ENCODE measurements around the gene UGT1A7. TPM values are rescaled to one million over a fixed set of nuclear protein-coding genes. Genes with fewer than 3 reads are reported as not detected.
"Not testable (repeated sequence)": the region's sequence is repeated elsewhere in the genome, so short reads cannot be mapped to it uniquely, and the experiment has no call there.

UGT1A7 gene
- total RNA-seq = not detected

DNA sequence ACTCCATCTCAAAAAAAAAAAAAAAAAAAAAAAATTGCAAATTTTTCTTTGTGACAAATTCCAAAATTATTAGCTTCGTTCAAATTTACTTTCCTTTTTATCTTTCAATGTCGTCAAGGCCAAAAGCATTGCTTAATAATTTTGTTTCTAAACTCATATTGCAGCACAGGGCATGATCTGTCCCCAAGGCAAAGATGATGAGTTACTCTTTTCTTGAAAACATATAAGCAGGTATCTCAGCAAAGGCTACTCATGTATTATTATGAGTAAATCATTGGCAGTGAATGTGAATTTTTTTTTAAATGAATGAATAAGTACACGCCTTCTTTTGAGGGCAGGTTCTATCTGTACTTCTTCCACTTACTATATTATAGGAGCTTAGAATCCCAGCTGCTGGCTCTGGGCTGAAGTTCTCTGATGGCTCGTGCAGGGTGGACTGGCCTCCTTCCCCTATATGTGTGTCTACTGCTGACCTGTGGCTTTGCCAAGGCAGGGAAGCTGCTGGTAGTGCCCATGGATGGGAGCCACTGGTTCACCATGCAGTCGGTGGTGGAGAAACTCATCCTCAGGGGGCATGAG lies at the start of gene UGT1A7:
TSS of gene UGT1A7 (plus strand) at position 381 of the 579 bp plus-strand sequence. CDS start at position 418, 37 bp downstream.
- H3K36me3 Mint-ChIP-seq (ENCODE audit: low read depth) = no peaks in the 10 kb centered on the region
- peaks cover 28% of the 10 kb centered on the region for H3K27me3 Mint-ChIP-seq
- H3K4me1 Mint-ChIP-seq = no peaks in the 10 kb centered on the region
- no peak within 1 kb of the TSS for H3K27ac Mint-ChIP-seq
- DNase-seq = no peak
- CTCF ChIA-PET = no interaction called here
- POLR2A ChIA-PET = no interaction called here
- H3K4me3 Mint-ChIP-seq = no peak within 1 kb of the TSS
- no peaks in the 10 kb centered on the region for H3K9me3 Mint-ChIP-seq

DNA sequence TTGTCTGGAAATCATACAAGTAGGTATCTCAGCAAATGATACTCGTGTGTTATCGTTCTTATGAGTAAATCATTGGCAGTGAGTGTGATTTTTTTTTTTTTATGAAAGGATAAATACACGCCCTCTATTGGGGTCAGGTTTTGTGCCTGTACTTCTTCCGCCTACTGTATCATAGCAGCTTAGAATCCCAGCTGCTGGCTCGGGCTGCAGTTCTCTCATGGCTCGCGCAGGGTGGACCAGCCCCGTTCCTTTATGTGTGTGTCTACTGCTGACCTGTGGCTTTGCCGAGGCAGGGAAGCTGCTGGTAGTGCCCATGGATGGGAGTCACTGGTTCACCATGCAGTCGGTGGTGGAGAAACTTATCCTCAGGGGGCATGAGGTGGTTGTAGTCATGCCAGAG lies 45.4 kb upstream of the UGT1A7 start, which contains the start of gene UGT1A10:
TSS of gene UGT1A10 (plus strand) at position 143 of the 400 bp plus-strand sequence. CDS start at position 218, 75 bp downstream.
- CTCF ChIA-PET; POLR2A ChIA-PET; H3K4me3 Mint-ChIP-seq; H3K9me3 Mint-ChIP-seq; H3K4me1 Mint-ChIP-seq; H3K36me3 Mint-ChIP-seq (ENCODE audit: low read depth); DNase-seq; H3K27ac Mint-ChIP-seq: not testable (repeated sequence)
- H3K27me3 Mint-ChIP-seq = peaks cover 27% of the 10 kb centered on the region

- no peak for DNase-seq
- no peaks in the 10 kb centered on the region for H3K4me1 Mint-ChIP-seq
- CTCF ChIA-PET = no interaction called here
- no peak overlapping the region for H3K27ac Mint-ChIP-seq
- H3K9me3 Mint-ChIP-seq = no peaks in the 10 kb centered on the region
- POLR2A ChIA-PET = no interaction called here
- H3K36me3 Mint-ChIP-seq (ENCODE audit: low read depth) = no peaks in the 10 kb centered on the region
- H3K27me3 Mint-ChIP-seq = peaks cover 7% of the 10 kb centered on the region
- no peak overlapping the region for H3K4me3 Mint-ChIP-seq
These were observed 42.9 kb upstream of the UGT1A7 start for GRCh38 chr2:233638836-233639235.

DNA sequence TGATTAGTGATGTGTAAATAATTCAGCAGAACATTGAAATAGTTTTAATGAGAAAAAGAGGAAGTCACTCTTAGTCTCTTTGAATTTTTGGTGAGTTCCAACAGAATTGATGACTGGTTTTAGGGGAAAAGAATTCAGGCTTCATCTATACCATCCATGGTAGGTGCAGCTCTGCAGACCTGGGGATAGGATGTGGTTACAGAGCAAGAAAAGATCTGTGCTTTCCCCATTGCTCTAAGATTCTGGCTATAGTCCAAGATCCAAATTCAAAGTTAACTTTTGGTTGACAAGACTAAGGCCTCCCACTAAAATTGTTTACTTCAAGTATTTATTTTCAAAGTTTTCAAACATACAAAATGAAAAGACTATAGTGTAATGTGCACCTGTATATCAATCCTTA lies 41.8 kb upstream of the UGT1A7 start:
- Mint-ChIP-seq H3K9me3 (peaks cover 4% of the 10 kb centered on the region), H3K4me3 (no peak overlapping the region), H3K36me3 (ENCODE audit: low read depth) (no peaks in the 10 kb centered on the region), H3K27ac (no peak overlapping the region), H3K4me1 (no peaks in the 10 kb centered on the region), H3K27me3 (peaks cover 4% of the 10 kb centered on the region)
- POLR2A ChIA-PET = no interaction called here
- CTCF ChIA-PET = no interaction called here
- DNase-seq = no peak

GRCh38 chr2:233643128-233643527 lies 38.6 kb upstream of the UGT1A7 start:
- peaks cover 19% of the 10 kb centered on the region for H3K9me3 Mint-ChIP-seq
- no peaks in the 10 kb centered on the region for H3K4me1 Mint-ChIP-seq
- POLR2A ChIA-PET = no interaction called here
- DNase-seq = no peak
- H3K4me3 Mint-ChIP-seq = no peak overlapping the region
- CTCF ChIA-PET = no interaction called here
- H3K27ac Mint-ChIP-seq = no peak overlapping the region
- H3K36me3 Mint-ChIP-seq (ENCODE audit: low read depth) = no peaks in the 10 kb centered on the region
- peaks cover 2% of the 10 kb centered on the region for H3K27me3 Mint-ChIP-seq

DNA sequence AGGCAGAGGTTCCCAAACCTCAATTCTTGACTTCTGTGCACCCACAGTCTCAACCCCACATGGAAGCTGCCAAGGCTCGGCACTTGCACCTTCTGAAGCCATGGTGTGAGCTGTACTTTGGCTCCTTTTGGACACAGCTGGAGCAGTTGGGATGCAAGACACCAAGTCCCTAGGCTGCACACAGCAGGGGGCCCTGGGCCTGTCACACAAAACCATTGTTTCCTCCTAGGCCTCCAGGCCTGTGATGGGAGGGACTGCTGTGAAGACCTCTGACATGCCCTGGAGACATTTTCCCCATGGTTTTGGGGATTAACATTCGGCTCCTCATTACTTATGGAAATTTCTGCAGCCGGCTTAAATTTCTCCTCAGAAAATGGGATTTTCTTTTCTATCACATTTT lies 35.7 kb upstream of the UGT1A7 start:
- CTCF ChIA-PET; DNase-seq; H3K27me3 Mint-ChIP-seq; POLR2A ChIA-PET; H3K4me3 Mint-ChIP-seq; H3K27ac Mint-ChIP-seq; H3K4me1 Mint-ChIP-seq; H3K36me3 Mint-ChIP-seq (ENCODE audit: low read depth): not testable (repeated sequence)
- H3K9me3 Mint-ChIP-seq = peaks cover 19% of the 10 kb centered on the region

- Mint-ChIP-seq H3K4me1 (no peaks in the 10 kb centered on the region), H3K27ac (no peak overlapping the region), H3K27me3 (peaks cover 11% of the 10 kb centered on the region), H3K4me3 (no peak overlapping the region), H3K36me3 (ENCODE audit: low read depth) (no peaks in the 10 kb centered on the region), H3K9me3 (peaks cover 7% of the 10 kb centered on the region)
- ChIA-PET POLR2A (no interaction called here), CTCF (no interaction called here)
- DNase-seq = no peak
These were observed 30.7 kb upstream of the UGT1A7 start for GRCh38 chr2:233650981-233651380.

DNA sequence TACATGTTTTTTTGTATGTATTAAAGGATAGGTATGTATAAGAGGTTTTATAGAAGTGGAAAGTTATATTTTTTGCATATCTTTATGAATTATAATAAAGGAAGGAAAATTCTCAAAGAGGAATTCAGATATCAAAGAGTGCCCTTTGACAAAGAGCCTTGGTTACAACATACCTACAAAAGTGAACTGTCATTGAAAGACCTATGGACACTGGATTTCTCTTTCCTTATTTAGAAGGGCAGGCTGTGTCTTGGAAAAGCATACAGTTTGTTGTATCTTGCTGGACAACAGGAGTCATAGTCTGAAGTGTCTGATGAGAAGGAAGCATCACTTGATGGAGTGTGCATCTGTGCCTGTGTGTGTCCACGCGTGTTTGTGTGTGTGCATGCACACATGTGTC lies 30.3 kb upstream of the UGT1A7 start:
- POLR2A ChIA-PET = no interaction called here
- DNase-seq = no peak
- H3K4me1 Mint-ChIP-seq = no peaks in the 10 kb centered on the region
- H3K9me3 Mint-ChIP-seq = peaks cover 4% of the 10 kb centered on the region
- no peak overlapping the region for H3K4me3 Mint-ChIP-seq
- no peaks in the 10 kb centered on the region for H3K36me3 Mint-ChIP-seq (ENCODE audit: low read depth)
- H3K27ac Mint-ChIP-seq = no peak overlapping the region
- CTCF ChIA-PET = no interaction called here
- H3K27me3 Mint-ChIP-seq = peaks cover 11% of the 10 kb centered on the region

DNA sequence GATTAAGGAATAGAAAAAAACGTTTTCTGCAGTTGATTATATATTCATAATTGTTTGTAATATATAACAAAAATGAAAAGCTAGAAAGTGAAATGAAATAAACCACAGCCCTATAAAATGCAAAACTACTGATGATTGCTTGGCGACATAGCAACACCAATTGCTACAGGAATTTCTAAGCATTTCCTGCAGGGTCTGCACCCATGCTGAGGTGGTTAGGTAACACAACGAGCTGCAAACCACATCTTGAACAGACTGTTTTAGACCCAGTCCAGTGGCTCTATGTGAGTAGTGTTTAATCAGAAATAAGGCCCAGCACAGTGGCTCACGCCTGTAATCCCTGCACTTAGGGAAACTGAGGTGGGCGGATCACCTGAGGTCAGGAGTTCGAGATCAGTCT lies 27.2 kb upstream of the UGT1A7 start:
- ChIA-PET CTCF (no interaction called here), POLR2A (no interaction called here)
- Mint-ChIP-seq H3K36me3 (ENCODE audit: low read depth) (no peaks in the 10 kb centered on the region), H3K4me1 (no peaks in the 10 kb centered on the region), H3K4me3 (no peak overlapping the region), H3K9me3 (no peaks in the 10 kb centered on the region), H3K27ac (no peak overlapping the region), H3K27me3 (peaks cover 23% of the 10 kb centered on the region)
- DNase-seq = no peak

DNA sequence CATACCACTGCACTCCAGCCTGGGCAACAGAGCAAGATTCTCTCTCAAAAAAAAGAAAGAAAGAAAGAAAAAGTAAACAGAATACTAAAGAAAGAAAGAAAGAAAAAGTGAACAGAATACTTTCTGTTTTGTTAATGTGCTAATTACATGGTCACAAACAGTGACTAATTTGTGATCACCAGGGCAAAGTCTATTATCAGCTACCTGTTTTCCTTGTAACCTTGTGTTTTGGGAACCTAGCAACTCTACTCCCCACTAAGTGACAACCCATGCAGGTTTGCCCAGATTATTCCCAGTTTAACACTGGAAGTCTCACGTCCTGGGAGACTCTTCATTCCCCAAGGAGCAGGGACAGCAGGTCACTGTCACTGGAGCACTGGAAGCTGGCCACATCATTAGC lies 26.7 kb upstream of the UGT1A7 start:
- H3K4me1 Mint-ChIP-seq = no peaks in the 10 kb centered on the region
- no peak overlapping the region for H3K27ac Mint-ChIP-seq
- no peaks in the 10 kb centered on the region for H3K36me3 Mint-ChIP-seq (ENCODE audit: low read depth)
- ChIA-PET CTCF (no interaction called here), POLR2A (no interaction called here)
- H3K4me3 Mint-ChIP-seq = no peak overlapping the region
- H3K9me3 Mint-ChIP-seq = no peaks in the 10 kb centered on the region
- DNase-seq = no peak
- peaks cover 28% of the 10 kb centered on the region for H3K27me3 Mint-ChIP-seq

GRCh38 chr2:233655943-233656342 lies 25.8 kb upstream of the UGT1A7 start:
- DNase-seq; H3K36me3 Mint-ChIP-seq (ENCODE audit: low read depth); H3K4me1 Mint-ChIP-seq; CTCF ChIA-PET; H3K27ac Mint-ChIP-seq; H3K4me3 Mint-ChIP-seq; POLR2A ChIA-PET; H3K9me3 Mint-ChIP-seq: not testable (repeated sequence)
- H3K27me3 Mint-ChIP-seq = peaks cover 26% of the 10 kb centered on the region

DNA sequence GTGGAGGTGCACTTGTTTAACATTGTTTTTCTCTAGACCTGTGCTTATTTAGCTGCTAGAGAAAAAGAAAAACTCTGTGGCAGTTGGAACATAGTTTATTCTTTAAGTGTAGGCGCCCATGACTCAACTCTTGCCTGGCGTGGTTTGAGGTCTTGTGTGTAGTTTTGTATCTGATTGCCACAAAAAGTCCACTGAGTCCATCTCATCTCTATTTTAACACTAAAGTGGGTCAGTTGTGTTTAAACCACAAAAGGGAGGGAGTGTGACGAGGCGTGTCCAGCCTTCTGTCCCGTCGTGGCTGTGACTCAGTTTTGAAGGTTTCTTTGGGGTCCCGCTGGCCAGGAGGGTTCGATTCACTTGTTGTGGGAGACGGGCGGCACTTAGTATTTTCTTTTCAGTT lies 25.3 kb upstream of the UGT1A7 start:
- H3K27me3 Mint-ChIP-seq = peaks cover 30% of the 10 kb centered on the region
- CTCF ChIA-PET = no interaction called here
- H3K4me3 Mint-ChIP-seq = no peak overlapping the region
- POLR2A ChIA-PET = no interaction called here
- DNase-seq = no peak
- H3K9me3 Mint-ChIP-seq = no peaks in the 10 kb centered on the region
- H3K27ac Mint-ChIP-seq = no peak overlapping the region
- no peaks in the 10 kb centered on the region for H3K4me1 Mint-ChIP-seq
- H3K36me3 Mint-ChIP-seq (ENCODE audit: low read depth) = no peaks in the 10 kb centered on the region

- DNase-seq = no peak
- H3K4me3 Mint-ChIP-seq = no peak overlapping the region
- no peaks in the 10 kb centered on the region for H3K4me1 Mint-ChIP-seq
- H3K27ac Mint-ChIP-seq = no peak overlapping the region
- H3K27me3 Mint-ChIP-seq = peaks cover 42% of the 10 kb centered on the region
- ChIA-PET POLR2A (no interaction called here), CTCF (no interaction called here)
- no peaks in the 10 kb centered on the region for H3K9me3 Mint-ChIP-seq
- H3K36me3 Mint-ChIP-seq (ENCODE audit: low read depth) = no peaks in the 10 kb centered on the region
These were observed 23.1 kb upstream of the UGT1A7 start for GRCh38 chr2:233658610-233659009.

- no peak for DNase-seq
- POLR2A ChIA-PET = no interaction called here
- H3K9me3 Mint-ChIP-seq = peaks cover 3% of the 10 kb centered on the region
- no peak overlapping the region for H3K27ac Mint-ChIP-seq
- H3K4me3 Mint-ChIP-seq = no peak overlapping the region
- CTCF ChIA-PET = no interaction called here
- no peaks in the 10 kb centered on the region for H3K36me3 Mint-ChIP-seq (ENCODE audit: low read depth)
- H3K4me1 Mint-ChIP-seq = no peaks in the 10 kb centered on the region
- H3K27me3 Mint-ChIP-seq = peaks cover 42% of the 10 kb centered on the region
These were observed 17.8 kb upstream of the UGT1A7 start for GRCh38 chr2:233663911-233664310.
